Measurements from ENCODE around the gene EFCAB6.

Gene EFCAB6

DNA sequence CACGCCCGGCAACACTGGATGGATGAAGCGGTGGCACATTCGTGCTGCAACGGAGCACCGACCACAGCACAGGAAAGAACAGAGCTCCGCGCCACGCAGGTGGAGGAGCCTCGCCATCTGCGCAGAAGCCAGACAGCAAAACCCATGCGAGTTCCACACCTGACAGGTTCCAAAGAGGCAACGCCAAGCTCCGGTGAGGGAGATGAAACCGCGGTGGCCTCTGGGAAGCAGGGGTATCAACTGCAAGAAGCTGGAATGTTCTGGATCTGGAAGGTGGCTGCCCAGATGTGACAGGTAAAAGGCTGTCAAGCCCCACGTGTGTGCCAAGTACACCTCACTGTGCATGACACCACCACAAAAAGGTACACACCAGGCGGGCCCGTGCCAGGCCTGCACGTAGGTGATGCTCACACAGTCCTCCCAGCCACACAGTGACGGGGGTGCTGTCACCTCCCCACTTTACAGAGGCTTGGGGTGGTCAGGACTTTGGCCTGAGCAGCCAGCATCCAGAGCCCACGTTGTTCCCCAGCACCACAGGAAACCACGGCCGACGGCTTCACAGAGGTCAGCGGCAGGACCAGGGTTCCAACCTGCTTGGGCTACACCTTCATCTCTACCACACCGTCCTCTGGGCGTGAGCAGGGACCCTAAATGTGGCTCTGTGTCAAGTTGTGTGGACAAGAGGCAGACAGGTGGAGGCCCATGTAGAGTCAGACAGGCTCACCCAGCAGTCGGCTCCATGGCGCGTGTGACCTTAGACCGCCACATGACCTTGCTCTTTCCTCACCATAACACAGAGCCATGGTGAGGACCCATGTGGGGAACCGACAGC is 19.7 kb upstream of the EFCAB6 start:
- no peak for DNase-seq (ENCODE audit: low read depth in 2 of 3, low spot score in 2 of 3)

DNA sequence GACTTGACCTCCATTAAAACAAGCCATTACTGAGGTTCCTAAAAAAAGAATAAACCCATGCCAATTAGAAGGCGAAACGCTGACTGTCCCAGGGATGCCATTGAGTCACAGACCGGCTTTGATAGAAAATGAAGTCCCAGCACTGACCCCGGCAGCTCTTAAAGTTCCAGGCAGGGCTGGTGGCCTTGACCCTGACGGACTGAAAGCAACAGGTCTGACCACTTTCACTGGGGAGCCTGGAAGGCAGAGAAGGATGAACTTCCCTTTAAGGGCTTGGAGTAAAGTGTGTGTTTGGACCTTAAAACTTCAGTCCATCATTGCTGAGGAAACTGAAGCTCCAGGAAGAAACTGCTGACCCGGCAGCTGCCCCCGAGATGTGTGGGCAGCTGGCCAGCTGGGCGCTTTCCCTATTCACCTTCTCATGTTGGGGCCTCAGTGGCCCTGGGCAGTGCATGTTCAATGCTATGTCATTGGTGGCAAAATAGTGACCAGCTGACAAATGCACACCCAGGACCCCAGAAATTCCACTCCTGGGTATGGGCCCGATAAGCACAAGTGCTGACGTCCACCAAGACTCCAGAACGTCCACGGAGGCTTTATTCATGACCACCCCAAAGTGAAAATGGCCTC is 18.9 kb upstream of the EFCAB6 start:
- DNase-seq (ENCODE audit: low read depth in 2 of 3, low spot score in 2 of 3), result no peak

DNA sequence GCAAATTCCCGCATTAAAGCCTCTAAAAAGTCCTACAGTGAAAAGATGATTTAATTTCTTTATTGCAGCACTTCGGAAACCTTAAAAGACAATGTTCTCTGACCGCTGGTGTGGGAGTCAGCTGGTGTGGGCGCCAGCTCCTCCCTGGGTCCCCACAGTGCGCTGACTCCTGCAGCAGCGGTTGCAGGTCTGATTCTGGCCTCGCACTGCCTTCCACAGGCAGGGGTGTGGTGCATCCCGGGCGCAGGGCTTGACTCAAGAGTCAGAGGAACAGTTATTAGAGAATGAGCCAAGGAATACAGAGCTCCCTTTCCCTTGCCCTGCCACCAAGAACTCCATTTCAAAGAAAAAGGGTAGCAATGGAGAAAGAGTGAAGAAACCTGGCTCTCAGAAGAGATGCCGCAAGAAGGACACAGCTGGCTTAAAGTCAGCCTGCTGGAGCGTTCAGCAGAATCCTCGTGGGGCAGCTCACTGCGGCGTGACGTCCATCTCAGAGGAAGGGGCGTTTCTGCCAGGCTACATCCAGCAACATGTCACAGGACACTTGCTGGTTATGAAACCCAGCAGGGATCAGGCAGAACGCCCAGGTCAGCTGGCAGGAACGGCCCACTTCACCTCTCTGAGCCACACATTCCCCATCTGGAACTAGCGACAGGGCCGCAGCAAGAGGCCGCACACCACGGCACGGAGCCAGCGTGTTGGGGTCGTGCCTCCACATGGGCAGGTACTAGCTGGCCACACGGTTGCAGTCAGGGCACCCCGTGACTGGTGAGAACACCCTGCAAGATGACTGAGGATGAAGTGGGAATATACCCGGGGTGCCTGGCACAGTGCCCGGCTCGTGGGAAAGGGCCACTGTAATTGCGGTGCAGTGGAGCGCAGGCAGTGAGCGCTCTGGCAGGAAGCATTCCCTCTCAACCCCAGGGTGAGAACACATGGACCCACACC is 18.1 kb upstream of the EFCAB6 start:
- DNase-seq (ENCODE audit: low read depth in 2 of 3, low spot score in 2 of 3), result no peak

DNA sequence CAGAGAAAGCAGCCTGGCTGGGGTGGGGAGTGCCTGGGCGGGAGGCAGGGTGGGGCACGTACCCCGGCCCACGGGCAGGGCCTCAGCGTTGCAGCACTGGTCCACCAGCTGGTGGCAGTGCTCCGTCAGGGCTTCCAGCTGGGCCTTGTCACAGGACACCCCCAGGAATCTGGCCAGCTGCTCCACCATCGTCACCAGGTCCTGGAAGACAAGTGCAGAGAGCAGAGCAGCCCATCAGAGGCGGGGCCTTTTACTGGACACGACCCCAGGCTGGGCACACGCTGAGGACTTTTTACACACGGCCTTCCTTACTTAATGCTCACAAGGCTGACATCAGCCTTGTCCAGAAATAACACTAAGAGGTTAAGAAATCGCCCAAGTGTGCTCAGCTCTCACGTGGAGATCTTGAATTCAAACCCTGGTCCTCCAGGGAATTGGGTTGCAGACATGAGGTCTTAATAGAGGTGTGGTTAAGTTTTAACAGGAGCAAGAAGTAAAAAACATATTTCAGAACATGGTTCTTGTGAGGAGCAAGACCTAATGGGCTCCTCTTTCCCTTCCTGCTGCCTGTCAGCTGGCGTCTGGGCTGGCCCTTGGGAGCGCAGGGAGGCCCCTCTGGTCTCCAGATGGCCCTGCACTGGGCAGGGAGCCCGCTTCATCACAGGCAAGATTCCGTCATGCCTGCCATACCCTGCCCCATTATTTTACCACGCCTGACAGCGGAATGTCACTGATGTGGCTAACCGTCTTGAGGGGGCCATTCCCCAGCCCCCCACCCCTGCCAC is 17.1 kb upstream of the EFCAB6 start:
- DNase-seq (ENCODE audit: low read depth in 2 of 3, low spot score in 2 of 3), result no peak

DNA sequence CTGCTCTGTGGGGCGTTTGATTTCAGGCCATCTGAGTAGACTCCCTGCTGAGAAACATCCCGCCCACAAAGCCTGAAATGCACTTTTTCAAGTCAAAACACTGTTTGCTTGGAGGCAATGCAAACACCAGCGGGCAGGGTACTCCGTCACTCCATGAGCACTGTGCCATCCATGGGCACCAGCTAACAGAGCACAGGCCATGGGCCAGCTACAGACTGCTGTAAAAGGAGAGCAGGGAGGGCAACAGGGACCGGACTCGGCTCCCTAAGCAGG is 16.6 kb upstream of the EFCAB6 start:
- DNase-seq (ENCODE audit: low read depth in 2 of 3, low spot score in 2 of 3), result no peak

DNA sequence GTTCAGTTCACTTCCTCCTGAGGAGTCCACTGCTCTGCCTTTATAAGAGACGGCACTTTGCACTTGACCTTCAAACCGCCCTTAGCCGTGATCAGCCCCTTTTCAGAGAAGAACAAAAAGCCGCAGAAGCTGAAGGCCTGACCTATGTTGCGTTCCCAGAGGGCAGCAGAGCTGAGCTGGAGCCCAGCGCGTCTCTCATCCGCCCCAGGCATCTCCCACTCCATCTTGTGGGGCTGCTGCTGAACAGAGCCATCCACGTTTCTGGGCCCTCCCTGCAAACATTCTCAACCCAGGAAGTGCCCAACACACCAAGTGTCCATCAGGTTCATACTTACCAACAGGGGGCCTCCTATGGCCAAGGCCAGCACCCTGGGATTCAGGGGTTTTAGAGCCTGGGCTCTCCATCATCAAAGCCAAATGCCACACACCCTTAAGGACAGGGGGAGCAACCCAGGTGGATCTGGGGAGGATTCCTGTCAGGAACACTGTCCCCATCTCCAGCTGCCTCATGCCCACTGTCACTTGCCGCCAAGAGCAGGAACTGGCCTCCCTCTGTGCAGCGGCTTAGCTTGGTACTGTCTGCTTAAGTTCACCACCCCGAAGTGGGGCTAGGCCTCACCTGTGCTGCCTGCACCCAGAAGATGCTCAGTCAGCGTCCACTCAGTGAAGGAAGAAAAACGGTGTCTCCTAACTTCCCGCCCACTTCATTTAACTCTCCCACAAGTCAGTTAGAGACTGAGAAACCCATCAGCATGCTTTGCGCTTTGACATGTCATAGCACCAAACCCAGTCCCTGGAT is 16.0 kb upstream of the EFCAB6 start:
- DNase-seq (ENCODE audit: low read depth in 2 of 3, low spot score in 2 of 3), result no peak

DNA sequence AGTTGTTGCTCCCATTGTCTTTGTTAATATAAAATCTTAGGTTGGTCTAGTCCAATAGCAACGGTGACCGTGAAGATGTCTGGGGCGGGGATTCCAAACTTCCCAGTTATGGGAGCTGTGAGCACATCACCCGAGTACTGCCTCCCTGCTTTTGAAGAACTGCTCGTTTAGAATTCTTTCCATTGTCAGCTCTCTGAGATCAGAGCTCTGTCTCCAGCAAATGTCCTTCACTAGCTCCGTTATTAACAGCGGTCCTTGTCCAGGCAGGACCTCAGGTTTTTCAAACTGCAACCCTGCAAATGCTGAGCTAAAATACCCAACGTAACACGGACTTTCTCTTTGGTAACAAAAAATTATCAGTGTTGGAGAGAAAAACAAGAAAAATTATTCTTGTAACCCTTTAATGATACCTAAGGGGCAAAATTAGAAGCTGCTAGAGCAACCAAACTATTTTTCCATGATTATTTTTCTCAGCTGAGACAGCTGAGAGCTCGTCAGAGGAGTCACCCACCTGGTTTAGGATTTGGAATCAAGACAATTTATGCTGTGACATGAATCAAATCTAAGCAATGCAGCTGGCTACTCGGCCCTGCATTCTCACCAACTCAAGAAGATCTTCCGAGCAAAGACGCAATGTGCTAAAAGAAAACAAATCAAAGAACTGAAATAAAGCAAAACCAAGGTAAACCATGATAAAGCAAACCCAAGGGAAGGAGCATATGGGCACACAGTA is 15.1 kb upstream of the EFCAB6 start:
- no peak for DNase-seq (ENCODE audit: low read depth in 2 of 3, low spot score in 2 of 3)

DNA sequence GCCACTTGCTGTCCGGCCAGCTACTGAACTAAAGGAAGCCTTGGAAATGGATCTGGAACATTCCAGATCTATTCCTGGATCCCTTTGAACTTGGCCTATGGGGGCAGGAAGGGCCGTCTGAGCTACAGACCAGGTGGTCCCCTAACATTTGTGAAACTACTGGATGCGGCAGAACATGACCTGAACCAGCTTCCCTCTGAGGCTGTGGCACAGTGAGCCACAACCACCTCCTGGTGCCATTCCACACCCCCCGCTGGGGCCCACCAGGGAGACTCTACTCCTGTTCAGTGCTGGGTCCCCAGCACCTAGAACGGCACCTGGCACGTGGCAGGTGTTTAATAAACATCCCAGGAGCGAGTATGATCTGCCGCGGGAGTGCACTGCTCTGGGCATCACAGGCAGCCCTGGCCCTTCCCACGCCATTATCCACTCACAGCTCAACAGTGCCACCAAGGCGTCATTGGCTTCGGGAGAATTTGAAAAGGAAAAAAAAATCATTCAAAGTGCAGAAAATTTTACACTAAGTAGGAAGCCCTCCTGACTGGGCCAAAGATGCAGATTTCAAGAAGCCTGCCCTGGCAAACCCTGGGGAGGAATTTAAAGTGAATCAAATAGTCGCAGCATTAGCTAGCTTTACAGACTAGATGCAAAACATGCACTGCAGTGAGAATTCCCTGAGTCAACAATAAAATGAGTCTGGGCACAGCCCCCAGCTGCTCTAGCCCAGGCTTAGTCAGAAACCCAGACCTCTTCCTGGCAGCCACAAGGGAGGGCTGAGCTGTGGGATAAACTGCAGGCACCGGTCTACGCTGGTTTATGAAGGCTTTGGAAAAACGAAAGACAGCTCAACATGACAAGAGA is 14.3 kb upstream of the EFCAB6 start:
- no peak for DNase-seq (ENCODE audit: low read depth in 2 of 3, low spot score in 2 of 3)

DNA sequence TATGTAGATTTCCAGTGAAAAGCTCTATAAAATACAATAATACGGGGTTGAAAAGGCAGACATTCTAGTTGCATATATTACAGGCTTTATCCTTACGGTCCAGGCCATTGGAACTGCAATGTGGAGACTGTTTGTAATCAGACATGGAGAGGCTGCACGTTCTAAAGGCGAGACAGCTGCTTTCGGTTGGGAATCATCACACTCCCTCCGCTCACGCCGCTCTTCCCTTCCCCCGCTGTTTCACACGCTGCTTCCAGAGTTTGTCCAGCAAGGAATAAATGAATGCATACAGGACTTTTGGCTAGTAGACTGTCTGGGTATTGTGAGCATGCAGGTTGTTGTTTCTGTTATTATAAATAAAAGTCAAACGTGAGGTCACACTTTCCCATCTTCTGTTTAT is 13.5 kb upstream of the EFCAB6 start:
- DNase-seq (ENCODE audit: low read depth in 2 of 3, low spot score in 2 of 3), result no peak

DNA sequence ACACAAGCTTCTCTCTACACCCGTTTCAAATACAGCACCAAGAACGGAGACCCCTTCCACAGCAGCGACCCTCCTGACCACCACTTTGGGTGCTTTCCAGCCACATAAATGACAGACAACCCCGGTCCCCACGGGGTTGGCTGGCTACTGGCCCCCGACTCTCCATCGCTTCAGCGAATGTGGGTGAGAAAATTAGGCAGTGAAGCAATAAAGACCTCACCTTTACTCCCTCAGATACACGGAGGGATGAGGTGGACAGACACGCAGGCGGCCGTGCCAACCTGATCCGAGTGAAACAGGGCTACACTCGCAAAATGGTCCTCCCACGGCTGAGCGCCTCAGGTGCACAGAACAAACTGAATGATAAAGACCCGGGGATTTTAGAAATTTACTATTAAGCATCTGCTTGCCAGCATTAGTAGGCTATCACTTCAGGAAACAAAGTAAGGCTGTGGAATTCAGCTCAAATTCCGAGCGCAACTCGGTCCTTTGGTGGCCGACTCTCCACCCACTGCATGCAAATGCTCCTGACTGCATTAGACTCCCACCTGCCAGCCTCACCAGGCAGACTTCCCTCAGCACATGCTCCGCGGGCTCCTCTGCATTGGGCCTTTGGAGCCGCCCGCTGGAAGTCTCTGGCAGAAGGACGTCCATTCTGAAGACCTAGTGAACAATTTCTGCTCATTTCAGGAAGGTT is 12.8 kb upstream of the EFCAB6 start:
- DNase-seq (ENCODE audit: low read depth in 2 of 3, low spot score in 2 of 3), result no peak

DNA sequence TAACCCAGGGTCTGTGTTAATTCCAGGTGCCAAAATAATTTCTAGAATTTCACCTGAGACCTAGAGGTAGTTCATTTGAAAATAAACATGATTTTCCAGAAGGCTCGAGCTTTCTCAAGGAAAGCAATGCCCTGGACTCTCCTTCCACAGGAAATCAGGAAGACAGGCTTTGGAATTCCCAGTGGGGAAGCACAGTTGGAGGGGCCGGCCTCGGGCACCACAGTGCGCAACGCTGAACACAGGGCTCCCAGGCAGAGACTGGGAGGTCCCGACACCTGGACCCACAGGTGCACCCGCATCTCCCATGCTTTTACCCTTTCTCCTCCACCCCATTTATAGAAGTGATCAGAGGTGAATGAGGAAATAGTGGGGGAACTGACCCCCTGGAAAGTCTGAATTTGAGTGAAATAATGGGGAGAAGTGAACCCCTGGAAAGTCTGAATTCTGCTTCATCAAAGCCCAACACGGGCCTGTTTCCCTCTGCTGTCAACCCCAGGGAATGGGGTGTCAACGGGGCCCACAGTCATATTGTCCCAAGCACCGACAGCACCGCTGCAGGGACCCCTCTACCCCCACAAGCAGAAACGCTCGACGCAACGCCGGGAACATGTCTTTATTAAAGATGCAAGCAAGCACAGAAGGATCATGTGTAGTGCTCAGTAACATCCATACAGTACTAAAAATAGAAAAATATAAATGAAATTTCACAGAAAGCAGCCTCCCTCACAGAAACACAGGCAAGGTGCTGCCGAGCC is 12.0 kb upstream of the EFCAB6 start:
- DNase-seq (ENCODE audit: low read depth in 2 of 3, low spot score in 2 of 3), result no peak

DNA sequence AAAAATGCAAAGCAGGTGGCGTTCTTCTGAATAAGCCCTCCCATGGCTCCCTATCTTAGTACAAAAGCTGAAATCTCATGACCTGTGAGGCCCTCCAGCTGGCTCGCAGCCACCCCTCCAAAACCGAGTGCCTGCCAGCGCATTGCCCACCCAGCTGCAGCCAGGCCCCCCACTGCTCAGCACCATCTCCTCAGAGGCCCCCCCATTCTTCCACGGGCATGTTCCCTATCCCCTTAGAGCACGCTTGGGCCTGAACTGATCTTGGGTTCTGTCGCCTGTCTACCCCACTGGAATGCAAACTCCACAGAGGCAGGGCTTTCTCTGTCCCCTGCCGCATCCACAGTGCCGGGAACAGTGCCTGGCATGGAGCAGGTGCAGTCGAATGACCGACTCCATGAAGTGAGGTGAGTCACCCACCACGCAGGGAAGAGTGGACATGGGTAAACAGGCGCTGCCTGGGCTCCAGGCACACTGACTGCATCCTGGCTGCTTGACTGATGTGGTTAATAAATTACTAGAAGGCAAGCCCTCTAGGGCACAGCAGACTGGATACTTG is 11.3 kb upstream of the EFCAB6 start:
- no peak for DNase-seq (ENCODE audit: low read depth in 2 of 3, low spot score in 2 of 3)

DNA sequence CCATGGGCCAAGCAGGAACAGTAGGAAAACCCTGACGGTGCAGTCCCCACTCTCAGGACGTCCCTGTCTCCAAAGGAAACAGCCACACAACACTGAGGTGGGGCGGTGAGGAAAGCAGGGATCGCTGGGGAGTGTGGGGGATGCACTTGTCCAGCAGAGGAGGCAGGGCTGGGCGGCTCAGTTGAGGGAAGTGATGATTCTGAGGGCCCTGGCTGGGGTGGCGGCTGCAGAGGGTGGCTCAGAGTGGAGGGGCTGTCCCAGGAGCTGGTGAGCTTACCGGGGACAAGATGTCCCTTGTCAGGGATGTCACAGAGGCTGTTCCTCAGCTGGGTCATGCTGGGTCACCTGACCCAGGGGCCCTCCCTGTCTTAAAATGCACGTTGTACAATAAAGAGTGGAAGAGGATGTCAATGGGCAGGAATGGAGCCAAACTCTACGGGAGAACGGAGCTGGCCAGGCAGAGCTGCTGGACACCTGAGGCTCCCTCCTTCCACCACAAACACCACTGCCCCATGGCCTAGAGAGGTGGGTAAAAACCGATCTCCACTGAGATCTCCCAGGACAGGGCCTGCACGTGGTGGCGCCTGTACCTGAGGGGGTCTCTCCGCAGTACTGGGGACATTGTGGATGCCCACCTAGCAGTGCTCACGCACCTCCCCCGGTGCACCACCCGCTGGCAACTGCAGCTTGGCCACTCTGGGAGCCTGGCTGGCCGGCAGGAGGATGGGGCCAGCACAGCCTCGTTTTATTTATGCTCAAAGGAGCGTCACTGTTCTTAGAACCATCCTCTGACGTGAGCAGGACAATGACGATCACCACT is 9.7 kb upstream of the EFCAB6 start:
- DNase-seq (ENCODE audit: low read depth in 2 of 3, low spot score in 2 of 3), result no peak

DNA sequence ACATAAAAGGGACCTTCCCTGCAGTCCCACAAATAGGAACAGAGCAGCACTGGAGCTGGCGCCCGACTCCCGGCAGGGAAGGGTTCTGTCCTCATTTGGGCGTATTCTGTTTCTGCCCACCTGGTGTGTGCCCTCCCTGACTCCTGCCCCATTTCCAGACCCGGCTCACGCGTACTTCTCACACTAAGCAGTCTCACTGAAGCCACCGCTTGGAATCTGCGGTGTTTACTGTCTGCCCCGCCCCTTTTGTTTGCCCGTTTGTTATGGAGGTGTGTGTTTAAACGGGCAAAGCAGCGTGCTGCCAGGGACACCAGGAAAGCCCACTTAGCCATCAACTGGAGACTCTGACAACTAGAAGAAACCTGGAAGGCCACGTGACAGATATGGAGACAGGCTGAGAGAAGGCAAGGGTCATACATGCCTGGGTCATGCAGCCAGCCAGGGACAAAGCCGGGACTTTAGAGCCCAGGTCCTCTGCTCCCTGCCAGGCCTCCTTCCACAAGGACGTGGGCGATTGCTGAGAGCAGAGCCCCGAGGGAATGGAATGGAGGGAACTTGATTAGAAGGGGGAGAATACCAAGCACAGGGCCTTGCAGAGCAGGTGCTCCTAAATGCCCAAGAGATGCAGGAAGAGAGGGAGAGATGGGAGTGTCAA is 8.7 kb upstream of the EFCAB6 start:
- DNase-seq (ENCODE audit: low read depth in 2 of 3, low spot score in 2 of 3), result no peak

DNA sequence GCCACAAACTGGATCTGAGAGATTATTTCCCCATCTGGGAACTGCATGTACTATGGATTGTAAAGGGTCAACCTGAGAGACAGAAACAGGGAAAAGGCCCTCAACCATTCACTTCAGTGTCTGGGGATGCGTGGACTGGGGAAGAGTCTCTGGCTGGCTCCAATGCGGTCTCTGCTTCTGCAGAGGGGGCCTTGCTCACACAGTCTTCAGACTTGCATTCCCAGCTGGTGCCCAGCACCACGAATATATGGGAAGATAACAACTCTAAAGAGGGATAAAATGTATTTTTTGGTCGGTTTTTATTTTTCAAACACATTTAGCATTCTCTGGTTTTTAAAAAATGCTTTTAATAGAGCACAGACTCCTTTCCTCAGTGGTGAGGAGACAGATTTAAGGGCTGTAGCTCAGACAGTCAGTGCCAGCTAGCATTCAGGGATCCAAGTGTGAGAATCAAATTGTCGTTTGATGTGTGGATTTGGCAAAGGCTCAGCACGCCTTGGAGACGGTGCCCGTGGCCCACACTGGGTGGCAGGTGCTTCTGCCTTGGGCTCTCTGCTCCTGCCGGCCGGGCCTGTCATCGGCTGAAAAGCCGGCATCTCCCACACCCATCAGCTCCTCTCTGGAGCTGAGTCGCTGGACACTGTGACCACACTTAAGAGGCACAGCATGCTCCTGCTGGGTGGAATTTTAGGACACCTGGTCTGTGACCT is 8.0 kb upstream of the EFCAB6 start:
- no peak for DNase-seq (ENCODE audit: low read depth in 2 of 3, low spot score in 2 of 3)
